ENCODE results near the gene COQ10B. TPM values are rescaled to one million over a fixed set of nuclear protein-coding genes. Genes with fewer than 3 reads are reported as not detected.
"Not testable (repeated sequence)": the region's sequence is repeated elsewhere in the genome, so short reads cannot be mapped to it uniquely, and the experiment has no call there.

Gene COQ10B
- total RNA-seq, 1 donor from 2014 or later, result 12.7 TPM

- Mint-ChIP-seq H3K9me3 (no peaks in the 10 kb centered on the region), H3K36me3 (peaks cover 9% of the 10 kb centered on the region), H3K27ac (peak overlapping the region; percentile 51), H3K4me3 (peak overlapping the region; percentile 92), H3K4me1 (ENCODE audit: unreplicated experiment) (peaks cover 39% of the 10 kb centered on the region), H3K27me3 (no peaks in the 10 kb centered on the region)
- no peak for TF ChIP-seq CTCF (conservative IDR thresholded peaks at IDR 0.05)
- DNase-seq (ENCODE audit: extremely low spot score, unreplicated experiment), result no peak
Measured at GRCh38 chr2:197431858-197432257, 21.5 kb upstream of the COQ10B start.

- peaks cover 37% of the 10 kb centered on the region for H3K4me1 Mint-ChIP-seq (ENCODE audit: unreplicated experiment)
- H3K9me3 Mint-ChIP-seq, result not testable (repeated sequence)
Measured at GRCh38 chr2:197432527-197432926, 20.8 kb upstream of the COQ10B start.

GRCh38 chr2:197433780-197434438 lies 19.4 kb upstream of the COQ10B start:
- H3K27me3 Mint-ChIP-seq, result no peaks in the 10 kb centered on the region
- peak overlapping the region; percentile 100 for H3K27ac Mint-ChIP-seq
- peaks cover 35% of the 10 kb centered on the region for H3K4me1 Mint-ChIP-seq (ENCODE audit: unreplicated experiment)
- H3K36me3 Mint-ChIP-seq, result peaks cover 7% of the 10 kb centered on the region
- TF ChIP-seq CTCF (conservative IDR thresholded peaks at IDR 0.05), result no peak
- H3K9me3 Mint-ChIP-seq, result no peaks in the 10 kb centered on the region
- peak overlapping the region; percentile 92 for H3K4me3 Mint-ChIP-seq
- DNase-seq (ENCODE audit: extremely low spot score, unreplicated experiment), result no peak

More at GRCh38 chr2:197432527-197432926, 20.8 kb upstream of the COQ10B start:
- Mint-ChIP-seq H3K27ac (peak overlapping the region; percentile 58), H3K4me3 (peak overlapping the region; percentile 92)
- H3K36me3 Mint-ChIP-seq; H3K27me3 Mint-ChIP-seq; DNase-seq (ENCODE audit: extremely low spot score, unreplicated experiment): not testable (repeated sequence)

GRCh38 chr2:197434541-197435513 lies 18.5 kb upstream of the COQ10B start, which contains the start of gene SF3B1:
Gene SF3B1 (minus strand): TSS chr2:197435028. CDS start chr2:197434999, 29 bp downstream.
- H3K4me1 Mint-ChIP-seq (ENCODE audit: unreplicated experiment), result peaks cover 29% of the 10 kb centered on the region

GRCh38 chr2:197435598-197436420 lies 17.5 kb upstream of the COQ10B start:
- no peaks in the 10 kb centered on the region for H3K27me3 Mint-ChIP-seq
- no peaks in the 10 kb centered on the region for H3K36me3 Mint-ChIP-seq
- H3K4me1 Mint-ChIP-seq (ENCODE audit: unreplicated experiment), result peaks cover 20% of the 10 kb centered on the region
- no peak for DNase-seq (ENCODE audit: extremely low spot score, unreplicated experiment)
- H3K9me3 Mint-ChIP-seq, result no peaks in the 10 kb centered on the region
- no peak for TF ChIP-seq CTCF (conservative IDR thresholded peaks at IDR 0.05)
- peak overlapping the region; percentile 92 for H3K4me3 Mint-ChIP-seq
- H3K27ac Mint-ChIP-seq, result peak overlapping the region; percentile 100

More at GRCh38 chr2:197434541-197435513, 18.5 kb upstream of the COQ10B start, which contains the start of gene SF3B1:
- peak within 1 kb of the TSS; percentile 100 for H3K27ac Mint-ChIP-seq
- no peak for TF ChIP-seq CTCF (conservative IDR thresholded peaks at IDR 0.05)
- no peaks in the 10 kb centered on the region for H3K9me3 Mint-ChIP-seq
- peak within 1 kb of the TSS; percentile 92 for H3K4me3 Mint-ChIP-seq
- DNase-seq (ENCODE audit: extremely low spot score, unreplicated experiment), result peak; percentile 99
- H3K36me3 Mint-ChIP-seq, result peaks cover under 1% of the 10 kb centered on the region
- no peaks in the 10 kb centered on the region for H3K27me3 Mint-ChIP-seq

All from type B pancreatic cell (in vitro differentiated cells).